Hepatocyte (in vitro differentiated cells): ENCODE results near the gene ZEB1. TPM values are rescaled to one million over a fixed set of nuclear protein-coding genes. Genes with fewer than 3 reads are reported as not detected.
A peak's percentile ranks its signal among the peaks of the same experiment; 100 is the strongest.

Experiments used
- DNase-seq: peaks from one replicate; pipeline ENCODE4 v3.0.0-alpha.2; 2016; ENCODE audit warnings: low spot score
- H2AFZ ChIP-seq: fragments of 200-600 bp; sonication (generic); 2 replicates; pipeline ENCODE4 v1.6.0; 2016; ENCODE audit warnings: antibody characterized with exemption, mild to moderate bottlenecking
- H3K27ac ChIP-seq: fragments of 200-600 bp; sonication (generic); 2 replicates; pipeline ENCODE4 v1.5.1; 2016; ENCODE audit warnings: mild to moderate bottlenecking
- H3K27me3 ChIP-seq: fragments of 200-600 bp; sonication (generic); 2 replicates; pipeline ENCODE4 v1.6.1; 2016
- H3K36me3 ChIP-seq: fragments of 200-600 bp; sonication (generic); replicated peaks from 2 replicates; pipeline ENCODE4 v1.5.1; 2016; ENCODE audit warnings: low read depth; ENCODE audit not compliant: insufficient read depth
- H3K4me1 ChIP-seq: fragments of 200-600 bp; sonication (generic); 2 replicates; pipeline ENCODE4 v1.5.1; 2016; ENCODE audit warnings: mild to moderate bottlenecking, moderate library complexity; ENCODE audit not compliant: insufficient read depth
- H3K4me2 ChIP-seq: fragments of 200-600 bp; sonication (generic); 2 replicates; pipeline ENCODE4 v1.6.0; 2016
- H3K4me3 ChIP-seq: fragments of 200-600 bp; sonication (generic); 2 replicates; pipeline ENCODE4 v1.5.1; 2016; ENCODE audit warnings: mild to moderate bottlenecking
- H3K79me2 ChIP-seq: fragments of 200-600 bp; sonication (generic); 2 replicates; pipeline ENCODE4 v1.6.0; 2017; ENCODE audit warnings: mild to moderate bottlenecking
- H3K9me2 ChIP-seq: fragments of 200-600 bp; sonication (generic); replicated peaks from 2 replicates; pipeline ENCODE4 v1.6.0; 2017; ENCODE audit warnings: mild to moderate bottlenecking; ENCODE audit not compliant: insufficient read depth
- H3K9me3 ChIP-seq: fragments of 200-600 bp; sonication (generic); 2 replicates; pipeline ENCODE4 v1.5.1; 2016; ENCODE audit warnings: low read depth, mild to moderate bottlenecking
- H4K20me1 ChIP-seq: fragments of 200-600 bp; sonication (generic); 2 replicates; pipeline ENCODE4 v1.6.0; 2016; ENCODE audit warnings: mild to moderate bottlenecking; ENCODE audit not compliant: insufficient read depth, poor library complexity, severe bottlenecking
- EZH2 ChIP-seq: fragments of 200-600 bp; sonication (generic); IDR thresholded peaks from 2 replicates; pipeline ENCODE4 v1.6.1; 2016; ENCODE audit warnings: antibody characterized with exemption, mild to moderate bottlenecking, borderline replicate concordance
- EZH2phosphoT487 ChIP-seq: fragments of 200-600 bp; sonication (generic); IDR thresholded peaks from one replicate; pipeline ENCODE4 v1.6.1; 2018; ENCODE audit warnings: antibody characterized with exemption, mild to moderate bottlenecking, low read depth, moderate library complexity; ENCODE audit not compliant: unreplicated experiment, severe bottlenecking
- WGBS: methylation state at CpG from one replicate; pipeline ENCODE4 v1.1.6; 2016; ENCODE audit warnings: low lambda C conversion rate; ENCODE audit errors: missing lambda C conversion rate; 5-methylcytosine and 5-hydroxymethylcytosine counted together
- polyA plus RNA-seq: library from polyadenylated mRNA; unstranded; fragments of >200 nt; fragmentation: Nextera tagmentation; extraction: Ambion mirVana; gene quantifications from 2 replicates; pipeline ENCODE4 v1.2.1, GENCODE V29; 2016
- total RNA-seq: library from RNA; depleted of rRNA; stranded (reverse); fragments of >200 nt; gene quantifications from 2 replicates; pipeline ENCODE4 v1.2.3, GENCODE V29; 2014
- TF ChIP-seq, protein P1 (sequence below): fragments of 200-600 bp; sonication (generic); IDR thresholded peaks from 2 replicates; pipeline ENCODE4 v1.5.1; 2016; ENCODE audit warnings: antibody characterized with exemption, mild to moderate bottlenecking; ENCODE audit not compliant: poor library complexity

Gene ZEB1
- total and polyA plus RNA-seq, 2 experiments from 2014 or later: 13.6 to 14.3 TPM

DNA sequence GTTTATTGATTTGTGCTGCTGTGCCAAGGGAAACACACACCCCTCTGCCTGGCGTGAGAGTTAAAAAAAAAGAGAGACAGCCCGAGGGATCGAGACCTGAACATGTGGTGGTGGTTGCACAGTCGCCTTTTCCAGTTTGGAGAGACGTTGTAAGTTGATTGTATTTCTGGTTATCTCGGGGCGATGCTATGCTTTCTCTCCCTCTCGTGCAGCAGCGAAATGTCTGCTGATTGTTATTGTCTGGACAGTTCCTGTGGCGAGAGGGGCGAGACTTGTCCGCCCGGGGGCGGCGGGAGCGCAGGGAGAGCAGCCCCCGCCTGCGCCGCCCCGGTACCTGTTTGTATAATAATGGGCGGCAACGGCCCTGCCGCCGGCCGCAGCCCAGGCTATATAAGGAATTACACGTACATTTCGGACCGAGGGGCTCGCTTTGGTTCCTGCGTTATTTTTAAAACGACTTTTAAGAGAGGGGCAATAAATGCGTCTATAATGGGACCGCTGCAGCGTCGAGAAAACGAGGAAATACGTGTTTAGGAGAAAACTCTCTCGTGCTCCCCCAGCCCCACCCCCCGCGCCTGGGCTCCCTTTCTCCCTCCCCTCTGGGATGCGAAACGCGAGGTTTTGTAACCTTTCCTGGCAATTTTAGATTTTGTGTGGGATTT lies 1.7 kb downstream of the ZEB1 start:
- peak; percentile 43 for DNase-seq

DNA sequence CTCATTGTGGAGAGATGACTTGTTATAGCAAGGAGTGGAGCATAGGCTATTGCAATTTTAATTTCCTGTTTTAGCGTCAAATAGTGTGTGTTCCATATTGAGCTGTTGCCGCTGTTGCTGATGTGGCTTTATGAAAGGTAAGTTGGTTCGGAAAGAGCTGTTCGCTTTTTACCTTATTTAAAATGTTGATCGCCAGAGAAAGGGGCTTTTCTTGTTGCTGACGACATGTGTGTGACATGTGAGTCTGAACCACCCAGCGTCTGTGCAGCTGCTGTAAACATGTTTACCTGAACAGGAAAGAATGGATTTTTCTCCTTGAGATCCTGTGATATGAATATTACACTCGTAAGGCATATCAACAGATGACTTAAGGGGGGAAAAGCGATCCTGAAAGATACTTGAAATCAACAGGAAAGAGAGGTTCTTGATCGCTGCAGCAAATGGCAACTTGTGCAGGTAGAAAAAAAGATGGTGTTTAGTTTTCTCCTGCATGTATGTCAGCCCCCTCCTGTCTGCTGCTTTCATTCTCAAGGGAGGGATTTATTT lies 2.5 kb downstream of the ZEB1 start:
- H3K36me3 ChIP-seq: no peaks in the 10 kb centered on the region
- H3K4me1 ChIP-seq: no peaks in the 10 kb centered on the region
- no peaks in the 10 kb centered on the region for H3K9me3 ChIP-seq
- no peak for DNase-seq
- peak overlapping the region; percentile 78 for H3K4me3 ChIP-seq
- peaks cover 60% of the 10 kb centered on the region for H3K79me2 ChIP-seq
- peak overlapping the region; percentile 84 for H3K4me2 ChIP-seq
- peaks cover 7% of the 10 kb centered on the region for H4K20me1 ChIP-seq
- no peaks in the 10 kb centered on the region for H3K9me2 ChIP-seq
- TF ChIP-seq EZH2: peak; percentile 0
- TF ChIP-seq, protein P1, sequence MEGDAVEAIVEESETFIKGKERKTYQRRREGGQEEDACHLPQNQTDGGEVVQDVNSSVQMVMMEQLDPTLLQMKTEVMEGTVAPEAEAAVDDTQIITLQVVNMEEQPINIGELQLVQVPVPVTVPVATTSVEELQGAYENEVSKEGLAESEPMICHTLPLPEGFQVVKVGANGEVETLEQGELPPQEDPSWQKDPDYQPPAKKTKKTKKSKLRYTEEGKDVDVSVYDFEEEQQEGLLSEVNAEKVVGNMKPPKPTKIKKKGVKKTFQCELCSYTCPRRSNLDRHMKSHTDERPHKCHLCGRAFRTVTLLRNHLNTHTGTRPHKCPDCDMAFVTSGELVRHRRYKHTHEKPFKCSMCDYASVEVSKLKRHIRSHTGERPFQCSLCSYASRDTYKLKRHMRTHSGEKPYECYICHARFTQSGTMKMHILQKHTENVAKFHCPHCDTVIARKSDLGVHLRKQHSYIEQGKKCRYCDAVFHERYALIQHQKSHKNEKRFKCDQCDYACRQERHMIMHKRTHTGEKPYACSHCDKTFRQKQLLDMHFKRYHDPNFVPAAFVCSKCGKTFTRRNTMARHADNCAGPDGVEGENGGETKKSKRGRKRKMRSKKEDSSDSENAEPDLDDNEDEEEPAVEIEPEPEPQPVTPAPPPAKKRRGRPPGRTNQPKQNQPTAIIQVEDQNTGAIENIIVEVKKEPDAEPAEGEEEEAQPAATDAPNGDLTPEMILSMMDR: no peak
- peaks cover 42% of the 10 kb centered on the region for H3K27me3 ChIP-seq
- H2AFZ ChIP-seq: peak overlapping the region; percentile 7
- H3K27ac ChIP-seq: peak overlapping the region; percentile 86
- 32% methylated on average over 10 of the region's 10 CpGs for WGBS

More for the DNA sequence above, 1.7 kb downstream of the ZEB1 start:
- Histone ChIP-seq H2AFZ (peak overlapping the region; percentile 23), H3K36me3 (no peaks in the 10 kb centered on the region), H3K4me1 (no peaks in the 10 kb centered on the region), H3K9me2 (no peaks in the 10 kb centered on the region), H3K27me3 (peaks cover 42% of the 10 kb centered on the region), H3K9me3 (no peaks in the 10 kb centered on the region), H3K4me3 (peak overlapping the region; percentile 78), H3K79me2 (peaks cover 53% of the 10 kb centered on the region), H3K4me2 (peak overlapping the region; percentile 84), H4K20me1 (peaks cover 7% of the 10 kb centered on the region), H3K27ac (peak overlapping the region; percentile 86)
- TF ChIP-seq EZH2 (peak; percentile 80), EZH2phosphoT487 (no peak)
- TF ChIP-seq, protein P1: no peak
- WGBS: 3% methylated on average over 41 of the region's 43 CpGs

DNA sequence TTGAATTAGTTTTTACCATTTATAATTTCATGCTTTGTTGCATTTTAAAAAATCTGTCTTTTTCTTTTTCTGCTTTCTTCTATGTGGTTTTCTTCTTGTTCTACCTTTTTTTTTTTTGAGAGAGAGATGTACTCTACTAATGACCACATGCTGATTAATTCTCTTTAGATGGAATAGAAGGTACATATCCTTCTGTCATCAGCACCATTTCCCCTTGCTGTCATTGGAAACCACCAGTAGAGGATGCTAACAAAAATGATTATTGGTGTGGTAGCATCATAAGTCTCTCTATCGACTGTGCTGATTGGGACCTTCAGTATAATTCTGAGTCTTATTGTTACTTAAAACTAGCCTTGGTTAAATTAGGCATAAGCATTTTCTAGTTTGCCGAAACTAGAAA lies 3.6 kb downstream of the ZEB1 start:
- DNase-seq: no peak
- peak overlapping the region; percentile 84 for H3K4me2 ChIP-seq
- H4K20me1 ChIP-seq: peaks cover 7% of the 10 kb centered on the region
- H3K4me1 ChIP-seq: no peaks in the 10 kb centered on the region
- H3K27me3 ChIP-seq: peaks cover 46% of the 10 kb centered on the region
- H2AFZ ChIP-seq: no peak overlapping the region
- no peak overlapping the region for H3K27ac ChIP-seq
- TF ChIP-seq, protein P1: peak; percentile 26
- TF ChIP-seq EZH2phosphoT487 (no peak), EZH2 (peak; percentile 25)
- no peaks in the 10 kb centered on the region for H3K9me2 ChIP-seq
- no peaks in the 10 kb centered on the region for H3K36me3 ChIP-seq
- WGBS: 91% methylated on average over 2 of the region's 2 CpGs
- H3K4me3 ChIP-seq: no peak overlapping the region
- H3K79me2 ChIP-seq: peaks cover 69% of the 10 kb centered on the region
- H3K9me3 ChIP-seq: no peaks in the 10 kb centered on the region
